Smooth muscle cell (in vitro differentiated cells): ENCODE measurements around the gene FGF1. TPM values are rescaled to one million over a fixed set of nuclear protein-coding genes. Genes with fewer than 3 reads are reported as not detected.

Source experiments
- DNase-seq: peaks from one replicate; lab custom pipeline; 2025; ENCODE audit not compliant: unreplicated experiment; lab: John Stamatoyannopoulos, UW
- H2AFZ ChIP-seq: fragments of 200-600 bp; sonication (generic); 2 replicates; pipeline ENCODE4 v1.6.0; 2016; ENCODE audit warnings: antibody characterized with exemption, low read depth, mild to moderate bottlenecking
- H3F3A ChIP-seq: fragments of 200-600 bp; sonication (generic); 2 replicates; pipeline ENCODE4 v1.6.0; 2017; ENCODE audit warnings: antibody characterized with exemption, low read depth
- H3K27ac ChIP-seq: fragments of 200-600 bp; sonication (generic); 2 replicates; pipeline ENCODE4 v1.5.1; 2016; ENCODE audit warnings: low read depth, mild to moderate bottlenecking
- H3K27me3 ChIP-seq: fragments of 200-600 bp; sonication (generic); 2 replicates; pipeline ENCODE4 v1.6.1; 2016; ENCODE audit warnings: low read depth, mild to moderate bottlenecking
- H3K36me3 ChIP-seq: fragments of 200-600 bp; sonication (generic); 2 replicates; pipeline ENCODE4 v1.5.1; 2016; ENCODE audit warnings: low read depth
- H3K4me1 ChIP-seq: fragments of 200-600 bp; sonication (generic); 2 replicates; pipeline ENCODE4 v1.5.1; 2016; ENCODE audit warnings: low read depth
- H3K4me2 ChIP-seq: fragments of 200-600 bp; sonication (generic); 2 replicates; pipeline ENCODE4 v1.6.0; 2016; ENCODE audit warnings: mild to moderate bottlenecking
- H3K4me3 ChIP-seq: fragments of 200-600 bp; sonication (generic); 2 replicates; pipeline ENCODE4 v1.5.1; 2016; ENCODE audit warnings: mild to moderate bottlenecking
- H3K79me2 ChIP-seq: fragments of 200-600 bp; sonication (generic); 2 replicates; pipeline ENCODE4 v1.6.0; 2016; ENCODE audit warnings: low read depth, mild to moderate bottlenecking
- H3K9ac ChIP-seq: fragments of 200-600 bp; sonication (generic); 2 replicates; pipeline ENCODE4 v1.6.0; 2016; ENCODE audit warnings: low read depth
- H3K9me3 ChIP-seq: fragments of 200-600 bp; sonication (generic); replicated peaks from 2 replicates; pipeline ENCODE4 v1.5.1; 2016; ENCODE audit warnings: low read depth
- H4K20me1 ChIP-seq: fragments of 200-600 bp; sonication (generic); 2 replicates; pipeline ENCODE4 v1.6.0; 2016; ENCODE audit warnings: low read depth
- CTCF ChIP-seq: fragments of 200-600 bp; sonication (generic); IDR thresholded peaks from 2 replicates; pipeline ENCODE4 v1.5.1; 2017; ENCODE audit warnings: borderline replicate concordance, mild to moderate bottlenecking, antibody characterized with exemption; ENCODE audit not compliant: insufficient read depth, poor library complexity, severe bottlenecking
- WGBS: methylation state at CpG from one replicate; pipeline ENCODE4 v1.1.7; 2016; ENCODE audit warnings: low lambda C conversion rate; 5-methylcytosine and 5-hydroxymethylcytosine counted together
- polyA plus RNA-seq: library from polyadenylated mRNA; unstranded; fragments of >200 nt; fragmentation: Nextera tagmentation; extraction: Ambion mirVana; gene quantifications from 2 replicates; pipeline ENCODE4 v1.2.1, GENCODE V29; 2016
- total RNA-seq: library from RNA; depleted of rRNA; stranded (reverse); fragments of >200 nt; gene quantifications from 2 replicates; pipeline ENCODE4 v1.2.3, GENCODE V29; 2014

FGF1 gene
- total and polyA plus RNA-seq, 2 experiments from 2014 or later: 91.7 to 111 TPM

DNA sequence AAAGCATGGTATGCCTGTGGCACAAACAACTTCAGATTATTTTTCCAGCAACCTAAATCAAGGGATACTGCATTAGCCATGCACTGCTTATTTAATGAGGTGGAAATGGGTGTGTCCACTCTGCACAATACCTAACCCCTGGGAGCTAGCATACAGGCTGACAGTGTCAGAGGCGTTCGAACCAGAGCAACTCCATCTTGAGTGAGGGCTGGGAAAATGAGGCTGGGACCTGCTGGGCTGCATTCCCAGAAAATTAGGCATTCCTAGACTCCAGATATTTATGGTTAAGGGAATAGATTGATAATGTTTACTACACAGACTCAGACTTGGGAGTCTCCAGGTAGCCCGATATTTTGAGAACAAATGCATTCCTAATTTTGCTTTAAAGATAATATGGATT is 2.8 kb downstream of the FGF1 start:
- no peak overlapping the region for H2AFZ ChIP-seq
- no peaks in the 10 kb centered on the region for H3K79me2 ChIP-seq
- H4K20me1 ChIP-seq: no peaks in the 10 kb centered on the region
- no peak overlapping the region for H3K4me2 ChIP-seq
- no peaks in the 10 kb centered on the region for H3K9me3 ChIP-seq
- no peak overlapping the region for H3K27ac ChIP-seq
- H3K36me3 ChIP-seq: no peaks in the 10 kb centered on the region
- no peak overlapping the region for H3K9ac ChIP-seq
- no peak for TF ChIP-seq CTCF
- peaks cover 15% of the 10 kb centered on the region for H3K4me1 ChIP-seq
- no peak for DNase-seq
- H3K4me3 ChIP-seq: no peak overlapping the region
- H3K27me3 ChIP-seq: no peaks in the 10 kb centered on the region
- WGBS: 85% methylated on average over 3 of the region's 3 CpGs
- peaks cover 21% of the 10 kb centered on the region for H3F3A ChIP-seq

GRCh38 chr5:142680605-142681259 is 5.2 kb downstream of the FGF1 start:
- no peaks in the 10 kb centered on the region for H3K79me2 ChIP-seq
- peak overlapping the region; percentile 50 for H3K27ac ChIP-seq
- peak overlapping the region; percentile 25 for H3K4me2 ChIP-seq
- H2AFZ ChIP-seq: no peak overlapping the region
- no peaks in the 10 kb centered on the region for H3K36me3 ChIP-seq
- H4K20me1 ChIP-seq: no peaks in the 10 kb centered on the region
- WGBS: 79% methylated on average over 5 of the region's 5 CpGs
- no peak for DNase-seq
- H3K9me3 ChIP-seq: no peaks in the 10 kb centered on the region
- H3K4me3 ChIP-seq: no peak overlapping the region
- peaks cover 15% of the 10 kb centered on the region for H3K4me1 ChIP-seq
- H3F3A ChIP-seq: peaks cover 9% of the 10 kb centered on the region
- no peak overlapping the region for H3K9ac ChIP-seq
- H3K27me3 ChIP-seq: no peaks in the 10 kb centered on the region
- no peak for TF ChIP-seq CTCF

- Histone ChIP-seq H3F3A (peaks cover 14% of the 10 kb centered on the region), H4K20me1 (no peaks in the 10 kb centered on the region), H3K4me3 (no peak overlapping the region), H3K27ac (no peak overlapping the region), H3K9ac (no peak overlapping the region), H3K9me3 (no peaks in the 10 kb centered on the region), H3K79me2 (no peaks in the 10 kb centered on the region), H3K36me3 (no peaks in the 10 kb centered on the region), H2AFZ (no peak overlapping the region), H3K4me1 (peaks cover 14% of the 10 kb centered on the region), H3K4me2 (no peak overlapping the region), H3K27me3 (no peaks in the 10 kb centered on the region)
- WGBS: 95% methylated on average over 2 of the region's 2 CpGs
- no peak for DNase-seq
- no peak for TF ChIP-seq CTCF
Observed at GRCh38 chr5:142679744-142680143, 6.1 kb downstream of the FGF1 start.

GRCh38 chr5:142678529-142678928 is 7.4 kb downstream of the FGF1 start:
- no peaks in the 10 kb centered on the region for H3K27me3 ChIP-seq
- no peak for DNase-seq
- no peaks in the 10 kb centered on the region for H3K79me2 ChIP-seq
- no peak overlapping the region for H3K4me3 ChIP-seq
- H3F3A ChIP-seq: peaks cover 5% of the 10 kb centered on the region
- no peaks in the 10 kb centered on the region for H3K9me3 ChIP-seq
- peaks cover 15% of the 10 kb centered on the region for H3K4me1 ChIP-seq
- no peak overlapping the region for H3K9ac ChIP-seq
- no peaks in the 10 kb centered on the region for H4K20me1 ChIP-seq
- no peak overlapping the region for H3K4me2 ChIP-seq
- WGBS: 96% methylated on average over 4 of the region's 4 CpGs
- no peak overlapping the region for H3K27ac ChIP-seq
- no peaks in the 10 kb centered on the region for H3K36me3 ChIP-seq
- TF ChIP-seq CTCF: no peak
- no peak overlapping the region for H2AFZ ChIP-seq
